Transverse colon (tissue), 4 donors: ENCODE results near the gene C9orf50.

Experiments
- CTCF ChIP-seq, 5 experiments: fragments of 200-600 bp in 3 of 5; fragments of 450-650 bp in 2 of 5; sonication (generic) in 3 of 5; IDR thresholded peaks; 1 replicate in 2 of 5; 2 replicates in 3 of 5; pipeline ENCODE4 v1.5.1; 2016 to 2017; ENCODE audit warnings: antibody characterized with exemption in 5 of 5, inconsistent platforms in 3 of 5, mild to moderate bottlenecking in 2 of 5, moderate library complexity in 1 of 5
- POLR2AphosphoS5 ChIP-seq, 3 donors: sonication (generic); formaldehyde crosslinking; IDR thresholded peaks; one replicate each; pipeline ENCODE4 v1.6.1; 2016; ENCODE audit warnings: antibody characterized with exemption in 3 of 3

GRCh38 chr9:129644365-129644764 is 23.5 kb upstream of the C9orf50 start:
- no peak for TF ChIP-seq CTCF (IDR thresholded peaks at IDR 0.05)
- TF ChIP-seq POLR2AphosphoS5 (IDR thresholded peaks at IDR 0.05) = no peak
